ENCODE results near the gene KIAA0319L. TPM values are rescaled to one million over a fixed set of nuclear protein-coding genes. Genes with fewer than 3 reads are reported as not detected.

The KIAA0319L gene
- total and polyA plus RNA-seq, 2 experiments from 2014 or later: 27.2 to 75.1 TPM

- ATAC-seq (no peak), DNase-seq (ENCODE audit: low spot score) (no peak)
- Histone ChIP-seq H3K36me3 (ENCODE audit: insufficient read depth) (no peaks in the 10 kb centered on the region), H3K27me3 (ENCODE audit: insufficient read depth) (no peaks in the 10 kb centered on the region), H3K9me2 (ENCODE audit: insufficient read depth) (no peaks in the 10 kb centered on the region), H3K4me3 (no peak overlapping the region), H2AFZ (no peak overlapping the region), H3K4me1 (ENCODE audit: insufficient read depth) (no peaks in the 10 kb centered on the region), H3F3A (replicated peaks; ENCODE audit: low read depth) (no peaks in the 10 kb centered on the region), H3K79me2 (replicated peaks; ENCODE audit: insufficient read depth) (no peaks in the 10 kb centered on the region), H4K20me1 (replicated peaks; ENCODE audit: insufficient read depth) (no peaks in the 10 kb centered on the region; the same call in 1 of the 2 replicates), H3K4me2 (no peak overlapping the region), H3K27ac (ENCODE audit: low read depth) (no peak overlapping the region)
- Mint-ChIP-seq H3K36me3 (ENCODE audit: low read depth) (no peaks in the 10 kb centered on the region), H3K9me3 (0 out of 3 replicates have a peak, but pooled peaks cover 2% of the 10 kb centered on the region), H3K27me3 (ENCODE audit: insufficient read depth, low read depth, poor library complexity) (peaks cover 8% of the 10 kb centered on the region), H3K4me3 (no peak overlapping the region; the same call in 2 of the 3 replicates), H3K4me1 (peaks cover 7% of the 10 kb centered on the region; the same call in 2 of the 3 replicates), H3K27ac (no peak overlapping the region)
- no peak for TF ChIP-seq ZNF114 (CRISPR knock-in tag; IDR thresholded peaks at IDR 0.05)
Observed at GRCh38 chr1:35589516-35590427, 32.6 kb upstream of the KIAA0319L start.

GRCh38 chr1:35588197-35588910 is 31.2 kb upstream of the KIAA0319L start:
- Mint-ChIP-seq H3K4me1 (peaks cover 7% of the 10 kb centered on the region; the same call in 2 of the 3 replicates), H3K36me3 (ENCODE audit: low read depth) (no peaks in the 10 kb centered on the region), H3K9me3 (0 out of 3 replicates have a peak, but pooled peaks cover 2% of the 10 kb centered on the region), H3K4me3 (no peak overlapping the region), H3K27ac (no peak overlapping the region), H3K27me3 (ENCODE audit: insufficient read depth, low read depth, poor library complexity) (peaks cover 8% of the 10 kb centered on the region)
- Histone ChIP-seq H2AFZ (no peak overlapping the region), H3K4me3 (no peak overlapping the region), H3F3A (replicated peaks; ENCODE audit: low read depth) (no peaks in the 10 kb centered on the region), H3K27me3 (ENCODE audit: insufficient read depth) (no peaks in the 10 kb centered on the region), H3K4me2 (no peak overlapping the region), H4K20me1 (replicated peaks; ENCODE audit: insufficient read depth) (no peaks in the 10 kb centered on the region), H3K36me3 (ENCODE audit: insufficient read depth) (no peaks in the 10 kb centered on the region), H3K27ac (ENCODE audit: low read depth) (no peak overlapping the region), H3K4me1 (ENCODE audit: insufficient read depth) (no peaks in the 10 kb centered on the region), H3K79me2 (replicated peaks; ENCODE audit: insufficient read depth) (no peaks in the 10 kb centered on the region), H3K9me2 (ENCODE audit: insufficient read depth) (no peaks in the 10 kb centered on the region)
- peak; percentile 57 for ATAC-seq
- TF ChIP-seq EZH2phosphoT487 (IDR thresholded peaks at IDR 0.05; ENCODE audit: unreplicated experiment): no peak
- no peak for TF ChIP-seq CTCF (conservative IDR thresholded peaks at IDR 0.05; ENCODE audit: low read depth in 2 of 2)
- no peak for DNase-seq (ENCODE audit: low spot score)

GRCh38 chr1:35587736-35588135 is 30.5 kb upstream of the KIAA0319L start:
- H3K4me2 ChIP-seq: no peak overlapping the region
- TF ChIP-seq EZH2phosphoT487 (IDR thresholded peaks at IDR 0.05; ENCODE audit: unreplicated experiment): no peak
- H3K27me3 Mint-ChIP-seq (ENCODE audit: insufficient read depth, low read depth, poor library complexity): peaks cover 8% of the 10 kb centered on the region
- H3K36me3 Mint-ChIP-seq (ENCODE audit: low read depth): no peaks in the 10 kb centered on the region
- no peaks in the 10 kb centered on the region for H3K36me3 ChIP-seq (ENCODE audit: insufficient read depth)
- H3K9me3 Mint-ChIP-seq: 0 out of 3 replicates have a peak, but pooled peaks cover 2% of the 10 kb centered on the region
- no peaks in the 10 kb centered on the region for H4K20me1 ChIP-seq (replicated peaks; ENCODE audit: insufficient read depth)
- ATAC-seq (peak; percentile 21), DNase-seq (ENCODE audit: low spot score) (no peak)
- H2AFZ ChIP-seq: no peak overlapping the region
- H3K4me3 Mint-ChIP-seq: no peak overlapping the region
- no peak overlapping the region for H3K27ac ChIP-seq (ENCODE audit: low read depth)
- H3K9me2 ChIP-seq (ENCODE audit: insufficient read depth): no peaks in the 10 kb centered on the region
- H3K4me1 Mint-ChIP-seq: peaks cover 7% of the 10 kb centered on the region; the same call in 2 of the 3 replicates
- no peak overlapping the region for H3K4me3 ChIP-seq
- H3F3A ChIP-seq (replicated peaks; ENCODE audit: low read depth): no peaks in the 10 kb centered on the region
- no peaks in the 10 kb centered on the region for H3K79me2 ChIP-seq (replicated peaks; ENCODE audit: insufficient read depth)
- H3K27ac Mint-ChIP-seq: no peak overlapping the region
- no peaks in the 10 kb centered on the region for H3K27me3 ChIP-seq (ENCODE audit: insufficient read depth)
- no peaks in the 10 kb centered on the region for H3K4me1 ChIP-seq (ENCODE audit: insufficient read depth)

All from GM23338 (cell line).